HG02840 (cell line): ENCODE data around the gene CC2D1A.

Experiments
- ATAC-seq: cut with Tn5 transposase; IDR thresholded peaks from one replicate; pipeline ENCODE4 v1.9.1; 2021; ENCODE audit warnings: mild to moderate bottlenecking, moderate library complexity, moderate number of reproducible peaks; ENCODE audit not compliant: unreplicated experiment, low FRiP score

Gene CC2D1A

GRCh38 chr19:13876834-13877233 is 29.2 kb upstream of the CC2D1A start, which contains the start of gene NANOS3:
TSS of gene NANOS3 (plus strand) at chr19:13877134. CDS start at chr19:13877249, 115 bp downstream.
- ATAC-seq, result no peak

GRCh38 chr19:13877303-13877702 is 28.7 kb upstream of the CC2D1A start:
- no peak for ATAC-seq

- peak; percentile 82 for ATAC-seq
Observed at GRCh38 chr19:13880059-13881043, 25.6 kb upstream of the CC2D1A start.

- no peak for ATAC-seq
Observed at GRCh38 chr19:13881251-13881691, 24.7 kb upstream of the CC2D1A start.

- ATAC-seq, result no peak
Observed at GRCh38 chr19:13881692-13882418, 24.1 kb upstream of the CC2D1A start.

- ATAC-seq, result no peak
Observed at GRCh38 chr19:13882419-13882795, 23.6 kb upstream of the CC2D1A start.

GRCh38 chr19:13882836-13883235 is 23.2 kb upstream of the CC2D1A start:
- no peak for ATAC-seq

- no peak for ATAC-seq
Observed at GRCh38 chr19:13883516-13884064, 22.4 kb upstream of the CC2D1A start.

- no peak for ATAC-seq
Observed at GRCh38 chr19:13884726-13885591, 21.0 kb upstream of the CC2D1A start.

GRCh38 chr19:13885826-13886365 is 20.1 kb upstream of the CC2D1A start:
- no peak for ATAC-seq

GRCh38 chr19:13887018-13887436 is 19.0 kb upstream of the CC2D1A start:
- no peak for ATAC-seq

- ATAC-seq, result no peak
Observed at GRCh38 chr19:13887517-13887916, 18.5 kb upstream of the CC2D1A start.

GRCh38 chr19:13888281-13888680 is 17.7 kb upstream of the CC2D1A start:
- ATAC-seq, result no peak

GRCh38 chr19:13890136-13890535 is 15.9 kb upstream of the CC2D1A start:
- no peak for ATAC-seq

GRCh38 chr19:13892870-13893269 is 13.1 kb upstream of the CC2D1A start:
- ATAC-seq, result no peak

GRCh38 chr19:13894552-13894951 is 11.4 kb upstream of the CC2D1A start:
- no peak for ATAC-seq

GRCh38 chr19:13896227-13896626 is 9.8 kb upstream of the CC2D1A start:
- no peak for ATAC-seq

- ATAC-seq, result no peak
Observed at GRCh38 chr19:13899393-13899792, 6.6 kb upstream of the CC2D1A start.

GRCh38 chr19:13899912-13900584 is 6.0 kb upstream of the CC2D1A start:
- ATAC-seq, result no peak
